ENCODE results near the gene DCLK3. TPM values are rescaled to one million over a fixed set of nuclear protein-coding genes. Genes with fewer than 3 reads are reported as not detected.

DCLK3 gene
- total RNA-seq, 6 experiments from 2014 or later = not detected

DNA sequence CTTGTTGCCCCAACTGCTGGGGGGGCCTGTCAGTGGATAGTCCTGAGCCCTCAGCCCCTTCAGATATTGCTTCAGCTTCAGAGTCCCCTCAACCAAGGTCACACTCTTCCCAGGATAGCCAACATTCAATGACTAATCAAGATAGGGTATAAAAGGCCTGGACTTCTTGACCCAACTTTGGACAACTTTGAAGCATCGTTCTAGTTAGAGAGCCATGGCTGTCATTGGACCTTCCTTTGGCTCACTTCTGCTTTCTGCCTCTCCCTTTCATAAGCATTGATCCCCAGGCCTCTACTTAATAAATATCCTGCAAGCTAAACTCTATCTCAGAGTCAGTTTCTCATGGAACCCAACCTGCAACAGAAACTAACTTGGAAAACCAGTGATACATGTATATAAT, 31.3 kb upstream of the DCLK3 start:
- H3K4me1 Mint-ChIP-seq (ENCODE audit: low read depth) = no peaks in the 10 kb centered on the region
- TF ChIP-seq, protein P1, sequence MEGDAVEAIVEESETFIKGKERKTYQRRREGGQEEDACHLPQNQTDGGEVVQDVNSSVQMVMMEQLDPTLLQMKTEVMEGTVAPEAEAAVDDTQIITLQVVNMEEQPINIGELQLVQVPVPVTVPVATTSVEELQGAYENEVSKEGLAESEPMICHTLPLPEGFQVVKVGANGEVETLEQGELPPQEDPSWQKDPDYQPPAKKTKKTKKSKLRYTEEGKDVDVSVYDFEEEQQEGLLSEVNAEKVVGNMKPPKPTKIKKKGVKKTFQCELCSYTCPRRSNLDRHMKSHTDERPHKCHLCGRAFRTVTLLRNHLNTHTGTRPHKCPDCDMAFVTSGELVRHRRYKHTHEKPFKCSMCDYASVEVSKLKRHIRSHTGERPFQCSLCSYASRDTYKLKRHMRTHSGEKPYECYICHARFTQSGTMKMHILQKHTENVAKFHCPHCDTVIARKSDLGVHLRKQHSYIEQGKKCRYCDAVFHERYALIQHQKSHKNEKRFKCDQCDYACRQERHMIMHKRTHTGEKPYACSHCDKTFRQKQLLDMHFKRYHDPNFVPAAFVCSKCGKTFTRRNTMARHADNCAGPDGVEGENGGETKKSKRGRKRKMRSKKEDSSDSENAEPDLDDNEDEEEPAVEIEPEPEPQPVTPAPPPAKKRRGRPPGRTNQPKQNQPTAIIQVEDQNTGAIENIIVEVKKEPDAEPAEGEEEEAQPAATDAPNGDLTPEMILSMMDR (IDR thresholded peaks at IDR 0.05) = no peak
- peaks cover 9% of the 10 kb centered on the region for H3K27me3 Mint-ChIP-seq (ENCODE audit: insufficient read depth)
- no peaks in the 10 kb centered on the region for H3K9me3 Mint-ChIP-seq
- H3K36me3 Mint-ChIP-seq (ENCODE audit: low read depth) = no peaks in the 10 kb centered on the region
- no peak for DNase-seq
- no peak overlapping the region for H3K4me3 Mint-ChIP-seq
- no peak overlapping the region for H3K27ac Mint-ChIP-seq

DNA sequence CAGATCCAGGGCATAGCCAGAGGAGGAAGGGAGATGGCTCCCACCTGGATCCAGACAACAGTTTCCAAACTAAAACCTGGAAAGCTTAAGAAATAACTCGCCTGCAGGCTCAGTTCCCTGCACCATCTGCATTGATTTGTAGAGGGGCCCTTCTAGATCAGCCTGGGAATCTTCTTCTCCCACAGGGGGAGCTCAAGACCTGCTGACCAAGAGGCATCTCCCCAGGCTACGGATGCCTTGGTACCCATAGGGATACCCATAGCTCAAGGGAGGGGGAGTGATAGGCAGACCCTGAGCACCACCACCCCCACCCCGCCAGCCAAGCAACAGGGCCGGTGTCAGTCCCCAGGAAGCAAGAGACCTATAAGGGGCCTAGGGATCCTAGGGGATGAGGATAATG, 28.0 kb upstream of the DCLK3 start:
- H3K36me3 Mint-ChIP-seq (ENCODE audit: low read depth) = no peaks in the 10 kb centered on the region
- H3K27ac Mint-ChIP-seq = no peak overlapping the region
- H3K4me3 Mint-ChIP-seq = no peak overlapping the region
- H3K9me3 Mint-ChIP-seq = no peaks in the 10 kb centered on the region
- peak; percentile 8 for DNase-seq
- H3K27me3 Mint-ChIP-seq (ENCODE audit: insufficient read depth) = peaks cover 9% of the 10 kb centered on the region
- H3K4me1 Mint-ChIP-seq (ENCODE audit: low read depth) = no peaks in the 10 kb centered on the region
- TF ChIP-seq, protein P1 (IDR thresholded peaks at IDR 0.05) = peak; percentile 56; the same call in 1 of the 2 replicates

DNA sequence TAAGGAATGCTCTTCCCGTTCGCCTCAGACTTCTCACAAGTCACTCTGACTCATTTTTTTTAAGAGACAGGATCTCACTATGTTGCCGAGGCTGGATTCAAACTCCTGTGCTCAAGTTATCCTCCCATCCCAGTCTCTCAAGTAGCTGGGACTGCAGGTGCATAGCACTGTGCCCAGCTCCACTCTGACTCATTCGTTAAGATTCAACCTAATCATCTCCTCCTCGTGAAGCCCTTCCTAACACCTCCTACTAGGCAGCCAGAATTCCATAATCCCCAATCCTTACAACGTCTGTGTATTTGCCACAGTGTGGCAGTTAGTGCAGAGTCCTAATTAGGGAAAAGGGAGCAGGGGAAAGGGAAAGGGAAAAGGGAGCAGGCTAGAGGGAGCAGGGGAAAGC, 26.4 kb upstream of the DCLK3 start:
- H3K4me1 Mint-ChIP-seq (ENCODE audit: low read depth) = no peaks in the 10 kb centered on the region
- no peak for DNase-seq
- no peaks in the 10 kb centered on the region for H3K36me3 Mint-ChIP-seq (ENCODE audit: low read depth)
- no peaks in the 10 kb centered on the region for H3K9me3 Mint-ChIP-seq
- TF ChIP-seq, protein P1 (IDR thresholded peaks at IDR 0.05) = no peak
- H3K4me3 Mint-ChIP-seq = no peak overlapping the region
- H3K27me3 Mint-ChIP-seq (ENCODE audit: insufficient read depth) = peaks cover 9% of the 10 kb centered on the region
- no peak overlapping the region for H3K27ac Mint-ChIP-seq

GRCh38 chr3:36786921-36787890, 22.9 kb upstream of the DCLK3 start:
- H3K9me3 Mint-ChIP-seq = no peaks in the 10 kb centered on the region
- TF ChIP-seq, protein P1 (IDR thresholded peaks at IDR 0.05) = no peak
- peaks cover 6% of the 10 kb centered on the region for H3K27me3 Mint-ChIP-seq (ENCODE audit: insufficient read depth)
- no peak overlapping the region for H3K27ac Mint-ChIP-seq
- H3K4me3 Mint-ChIP-seq = no peak overlapping the region
- no peaks in the 10 kb centered on the region for H3K4me1 Mint-ChIP-seq (ENCODE audit: low read depth)
- no peak for DNase-seq
- H3K36me3 Mint-ChIP-seq (ENCODE audit: low read depth) = no peaks in the 10 kb centered on the region

DNA sequence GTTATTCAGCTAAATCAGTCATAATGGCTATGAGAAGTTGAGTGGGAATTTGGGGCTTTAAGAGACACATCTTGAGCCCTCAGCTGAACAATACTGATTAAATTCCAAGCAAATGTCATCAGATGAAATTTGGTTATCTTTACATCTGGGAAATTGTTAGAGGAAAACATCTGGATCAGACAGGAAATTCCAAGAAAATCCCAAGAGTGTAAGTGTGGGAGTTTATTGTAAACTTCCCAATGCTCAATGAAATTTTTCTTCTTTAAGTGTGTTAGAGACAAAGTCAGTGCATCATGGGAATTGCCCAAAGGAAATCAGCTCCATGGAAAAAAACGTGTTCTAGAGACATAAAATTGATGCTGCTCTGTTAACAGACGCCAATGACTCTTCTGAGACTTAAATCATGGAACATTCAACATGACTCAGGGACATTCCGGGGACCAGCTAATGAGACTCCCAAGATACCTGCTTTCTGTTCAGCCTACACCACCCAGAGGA, 19.8 kb upstream of the DCLK3 start:
- TF ChIP-seq, protein P1 (IDR thresholded peaks at IDR 0.05) = no peak
- no peak overlapping the region for H3K27ac Mint-ChIP-seq
- no peaks in the 10 kb centered on the region for H3K36me3 Mint-ChIP-seq (ENCODE audit: low read depth)
- H3K4me3 Mint-ChIP-seq = no peak overlapping the region
- DNase-seq = no peak
- H3K27me3 Mint-ChIP-seq (ENCODE audit: insufficient read depth) = no peaks in the 10 kb centered on the region; the same call in 1 of the 2 replicates
- H3K9me3 Mint-ChIP-seq = no peaks in the 10 kb centered on the region
- H3K4me1 Mint-ChIP-seq (ENCODE audit: low read depth) = no peaks in the 10 kb centered on the region
